GM21576 (cell line): ENCODE results near the gene PIK3R5.

ENCODE experiments used
- ATAC-seq: cut with Tn5 transposase; IDR thresholded peaks from one replicate; pipeline ENCODE4 v1.9.1; 2021; ENCODE audit warnings: mild to moderate bottlenecking, moderate library complexity; ENCODE audit not compliant: unreplicated experiment

Gene PIK3R5

DNA sequence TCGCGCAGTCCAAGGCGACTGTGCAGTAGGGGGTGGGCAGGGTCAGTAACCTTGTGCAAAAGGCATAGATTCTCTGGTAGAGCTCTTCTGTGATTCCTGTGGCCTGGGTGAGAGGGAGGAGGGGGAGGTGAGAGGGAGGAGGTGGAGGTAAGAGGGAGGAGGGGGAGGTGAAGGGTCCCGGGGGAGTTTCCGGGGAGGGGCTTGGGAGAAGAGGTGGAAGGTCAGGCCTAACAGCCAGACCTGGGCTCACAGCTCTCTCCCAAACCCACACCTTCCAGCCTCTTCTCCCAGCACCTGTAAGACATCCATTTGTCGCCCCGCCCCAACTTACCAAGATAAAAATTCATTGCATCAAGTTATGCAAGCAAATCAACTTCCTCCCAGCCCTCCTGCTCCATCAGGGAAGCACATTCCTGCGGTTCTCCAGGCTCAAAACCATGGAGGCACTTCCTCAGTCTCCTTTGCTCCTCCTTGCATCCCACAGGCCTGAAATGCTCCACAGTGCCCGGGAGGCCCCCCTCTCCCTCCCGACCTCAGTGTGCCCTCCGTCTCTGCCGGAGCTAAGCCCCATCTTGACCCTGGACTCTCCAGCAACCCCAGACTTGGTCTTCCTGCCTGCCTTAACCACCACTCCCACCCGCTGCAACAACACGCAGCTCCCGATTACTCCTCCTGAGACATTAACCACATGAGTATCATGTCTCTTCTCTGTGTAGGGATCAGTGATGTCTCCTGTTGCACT, 128.5 kb downstream of the PIK3R5 start:
- ATAC-seq = no peak

DNA sequence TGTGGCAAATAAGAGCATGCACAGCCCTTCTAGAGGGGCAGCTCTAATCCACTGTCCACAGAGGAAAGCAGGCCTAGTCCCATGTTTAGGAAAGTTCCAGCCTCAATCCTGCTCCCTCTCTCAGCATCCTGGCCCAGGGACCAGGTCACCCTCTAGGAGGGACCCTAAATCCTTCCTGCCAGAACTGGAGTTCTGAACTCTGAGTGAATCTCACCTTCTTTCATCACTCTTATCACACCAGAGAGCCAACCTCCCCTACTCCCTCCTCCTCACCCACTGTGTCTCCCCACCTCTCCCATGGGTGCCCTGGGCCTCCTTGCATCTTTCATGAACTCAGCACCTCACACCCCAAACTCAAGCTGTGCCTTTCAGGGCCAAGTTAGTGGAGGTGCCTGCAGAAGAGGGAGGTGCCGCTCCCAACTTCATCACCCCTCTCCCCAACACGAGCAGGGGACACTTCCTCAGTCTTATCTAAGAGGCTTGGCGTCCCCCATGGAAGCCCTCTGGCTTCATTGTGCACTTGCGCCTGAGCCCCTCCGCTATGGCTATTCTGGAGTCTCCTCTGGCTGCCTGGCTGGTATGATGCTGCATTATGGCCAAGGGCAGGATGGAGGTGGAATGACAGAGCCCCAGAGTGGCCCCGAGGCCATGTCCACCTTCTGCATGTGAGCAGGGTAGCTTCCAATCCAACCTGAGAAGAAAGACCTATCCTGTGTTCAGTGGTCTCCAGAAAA, 129.7 kb downstream of the PIK3R5 start:
- no peak for ATAC-seq

DNA sequence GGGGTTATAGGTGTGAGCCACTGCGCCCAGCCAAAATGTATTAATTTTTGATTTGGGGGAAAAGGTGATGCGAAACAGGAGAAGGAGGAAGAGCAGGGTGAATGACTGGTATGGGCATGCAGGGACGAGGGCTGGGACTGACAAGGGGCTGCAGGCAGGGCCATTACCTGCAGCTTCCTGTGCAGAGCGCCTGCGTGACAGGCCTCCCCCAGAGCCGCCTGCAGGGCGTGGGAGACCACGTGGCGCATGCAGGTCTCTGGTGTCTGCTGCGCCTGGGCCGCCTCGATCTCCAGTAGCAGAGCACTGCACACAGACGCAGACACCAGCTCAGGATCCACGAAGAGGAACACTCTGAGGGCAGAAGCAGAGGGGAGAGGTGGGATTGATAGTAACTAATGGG, 130.4 kb downstream of the PIK3R5 start:
- ATAC-seq = no peak

DNA sequence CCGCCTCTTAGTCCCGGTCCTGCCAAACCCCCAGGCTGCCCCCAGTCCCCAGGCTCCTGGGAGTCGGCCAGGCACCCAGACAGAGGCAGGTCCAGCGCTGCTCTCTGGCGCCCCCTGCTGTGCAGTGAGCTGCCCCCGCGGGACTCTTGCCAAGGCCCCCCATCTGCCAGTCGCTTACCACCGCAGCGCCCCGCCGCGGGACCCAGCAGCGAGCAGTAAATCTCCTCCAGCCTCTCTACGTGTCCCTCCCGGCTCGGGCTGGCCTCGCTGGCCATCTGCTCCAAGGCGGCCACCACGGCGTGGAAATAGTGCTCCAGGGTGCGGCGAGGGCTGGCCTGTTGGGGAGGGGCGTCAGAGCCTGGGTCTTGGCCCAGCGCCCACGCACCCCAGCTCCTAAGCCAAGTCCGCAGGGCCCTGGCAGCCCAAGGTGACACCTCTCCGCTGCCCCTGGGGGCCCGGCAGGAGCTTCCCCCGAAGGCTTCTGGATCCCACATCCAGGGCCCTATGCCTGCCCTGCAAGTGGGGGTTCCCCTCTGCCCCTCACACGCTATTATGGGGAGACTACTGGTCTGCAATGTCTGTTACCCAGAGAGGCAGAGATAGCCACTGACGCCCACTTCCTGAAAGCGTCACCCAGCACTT, 132.7 kb downstream of the PIK3R5 start:
- no peak for ATAC-seq

DNA sequence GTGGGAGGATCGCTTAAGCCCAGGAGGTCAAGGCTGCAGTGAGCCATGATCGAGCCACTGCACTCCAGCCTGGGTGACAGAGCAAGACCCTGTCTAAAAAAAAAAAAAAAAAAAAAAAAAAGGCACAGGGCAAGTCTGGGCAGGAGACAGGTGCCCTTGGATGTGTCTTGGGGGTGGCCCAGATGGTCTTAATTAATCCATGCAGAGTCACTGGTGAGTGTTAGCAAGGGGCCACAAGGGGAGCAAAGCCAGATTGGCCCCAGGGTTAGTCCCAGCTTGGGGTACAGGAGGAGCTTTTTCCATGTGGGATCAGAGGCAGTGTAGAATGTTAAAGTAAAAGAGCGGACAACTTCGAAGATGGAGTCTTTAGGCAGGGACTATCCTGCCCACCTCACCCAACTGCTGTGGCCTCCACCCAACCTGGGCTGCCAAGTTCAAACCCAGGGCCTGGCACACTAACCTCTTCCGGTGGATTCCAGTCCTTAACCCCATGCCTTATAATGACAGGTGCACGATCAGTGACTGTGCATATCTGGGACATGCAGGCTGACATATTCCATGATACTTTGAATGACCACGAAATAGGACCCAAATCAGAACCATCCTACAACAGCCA, 134.2 kb downstream of the PIK3R5 start:
- ATAC-seq = no peak

DNA sequence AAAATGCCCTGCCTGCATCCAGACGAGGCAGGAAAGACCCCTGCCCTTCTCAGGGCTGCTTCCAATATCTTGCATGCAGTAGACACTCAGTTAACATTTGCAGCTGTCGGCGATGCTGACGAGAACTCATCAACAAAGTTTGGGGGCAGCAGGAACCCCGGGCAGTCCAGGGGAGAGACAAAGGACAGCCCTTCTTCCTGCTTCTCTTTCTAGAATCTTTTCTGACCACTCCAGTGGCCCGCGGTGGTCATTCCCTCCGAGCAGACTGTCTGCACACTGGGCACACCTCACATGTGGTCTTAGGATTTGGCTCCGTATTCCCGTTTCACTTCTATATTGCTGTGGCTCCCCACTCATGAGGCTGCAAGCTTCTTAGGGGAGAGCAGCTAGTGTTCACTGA, 135.4 kb downstream of the PIK3R5 start:
- ATAC-seq = no peak

DNA sequence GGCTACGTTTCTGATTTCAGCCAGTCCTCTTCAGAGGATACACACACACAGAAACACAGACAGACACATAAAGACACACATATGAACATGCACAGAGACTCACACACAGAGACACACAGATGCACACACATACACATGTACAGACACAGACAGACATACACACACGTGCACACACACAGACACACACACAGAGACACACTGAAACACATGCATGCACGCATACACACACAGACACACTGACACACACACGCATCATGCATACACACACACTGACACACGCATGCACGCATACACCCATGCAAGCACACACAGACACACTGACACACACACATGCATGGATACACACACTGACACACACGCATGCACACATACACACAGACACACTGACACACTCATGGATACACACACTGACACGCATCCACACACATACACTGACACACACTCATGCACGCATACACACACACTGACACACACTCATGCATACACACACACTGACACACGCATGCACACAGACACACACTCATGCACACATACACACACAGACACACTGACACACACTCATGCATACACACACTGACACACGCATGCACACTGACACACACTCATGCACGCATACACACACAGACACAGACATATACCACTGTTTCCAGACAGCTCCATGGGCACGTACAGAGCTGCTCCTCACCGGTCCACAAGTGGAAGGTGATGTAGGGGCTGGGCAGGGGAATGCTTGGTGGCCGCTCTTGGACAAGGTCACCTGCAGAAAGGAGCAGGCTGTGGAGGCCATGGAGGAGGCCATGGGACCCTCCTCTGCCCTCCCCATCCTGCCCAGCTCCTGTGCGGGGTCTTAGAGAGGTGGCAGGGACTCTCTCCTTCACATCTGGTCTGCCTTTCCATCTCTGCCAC, 136.2 kb downstream of the PIK3R5 start:
- no peak for ATAC-seq
